Inflammatory macrophage treated with lipopolysaccharide for 4 hours (primary cell): ENCODE data around the gene TLR5.

Source experiments
- DNase-seq: peaks from one replicate; pipeline ENCODE4 v3.0.0-alpha.2; 2020

The TLR5 gene

DNA sequence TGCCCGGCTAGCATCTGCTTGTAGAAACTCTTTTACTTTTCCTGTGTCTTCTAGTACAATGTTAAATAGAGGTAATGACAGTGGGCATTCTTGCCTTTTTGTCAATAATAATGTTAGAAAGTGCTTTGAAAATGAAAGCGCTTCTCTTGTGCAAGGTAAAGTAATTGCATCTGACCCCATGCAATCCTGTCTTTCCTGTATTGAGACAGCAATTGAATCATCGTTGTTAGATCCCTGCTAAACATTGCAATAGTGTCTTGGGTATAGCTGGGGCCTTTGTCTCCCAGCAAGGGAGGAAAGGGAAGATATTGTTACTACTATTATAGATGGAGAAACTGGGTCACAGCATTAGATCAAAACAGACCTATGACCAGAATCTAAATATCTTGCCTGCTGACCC, 80.9 kb downstream of the TLR5 start:
- DNase-seq: peak; percentile 49

- DNase-seq: no peak
Observed at GRCh38 chr1:223059526-223059925, 83.5 kb downstream of the TLR5 start.
